Neuronal stem cell (in vitro differentiated cells): Measurements from ENCODE around the gene XXYLT1.

Experiments
- DNase-seq: peaks from one replicate; pipeline ENCODE4 v3.0.0-alpha.2; 2013; ENCODE audit warnings: low spot score
- H2AFZ ChIP-seq: one replicate; pipeline ENCODE4 v1.6.1; 2013; ENCODE audit warnings: mild to moderate bottlenecking, low read length, inconsistent platforms
- H2AK5ac ChIP-seq: 2 replicates; pipeline ENCODE4 v1.6.1; 2013; ENCODE audit warnings: low read depth, mild to moderate bottlenecking, inconsistent platforms, low read length, moderate library complexity, mixed read lengths
- H2BK120ac ChIP-seq: 2 replicates; pipeline ENCODE4 v1.6.1; 2013; ENCODE audit warnings: low read depth, mild to moderate bottlenecking, inconsistent platforms, low read length, moderate library complexity, mixed read lengths
- H2BK12ac ChIP-seq: one replicate; pipeline ENCODE4 v1.6.1; 2013; ENCODE audit warnings: low read length, inconsistent platforms
- H2BK15ac ChIP-seq: 2 replicates; pipeline ENCODE4 v1.6.1; 2013; ENCODE audit warnings: mild to moderate bottlenecking, low read length, inconsistent platforms, mixed read lengths
- H2BK5ac ChIP-seq: one replicate; pipeline ENCODE4 v1.6.1; 2013; ENCODE audit warnings: inconsistent platforms, mild to moderate bottlenecking, low read length, moderate library complexity
- H3K14ac ChIP-seq: one replicate; pipeline ENCODE4 v1.6.1; 2013; ENCODE audit warnings: low read length, inconsistent platforms
- H3K18ac ChIP-seq: 2 replicates; pipeline ENCODE4 v1.6.1; 2013; ENCODE audit warnings: low read length, inconsistent platforms
- H3K23ac ChIP-seq: 2 replicates; pipeline ENCODE4 v1.6.1; 2013; ENCODE audit warnings: low read depth, mild to moderate bottlenecking, mixed read lengths, low read length, inconsistent platforms; ENCODE audit not compliant: poor library complexity
- H3K27ac ChIP-seq: replicated peaks from 3 replicates; pipeline ENCODE4 v1.5.1; 2013; ENCODE audit warnings: low read length, inconsistent platforms
- H3K27me3 ChIP-seq, 3 experiments: 2 replicates each; pipeline ENCODE4 v1.6.1; 2013; ENCODE audit warnings: low read length in 3 of 3, mild to moderate bottlenecking in 2 of 3, inconsistent platforms in 1 of 3, low read depth in 1 of 3, mixed read lengths in 1 of 3, moderate library complexity in 1 of 3; ENCODE audit not compliant: control insufficient read depth in 3 of 3, insufficient read depth in 3 of 3
- H3K36me3 ChIP-seq, 2 donors: replicated peaks in 1 of 2; 2 replicates each; pipeline ENCODE4 v1.6.1; 2013; ENCODE audit warnings: low read length in 2 of 2; ENCODE audit not compliant: control insufficient read depth in 2 of 2, insufficient read depth in 2 of 2
- H3K4ac ChIP-seq: 2 replicates; pipeline ENCODE4 v1.6.1; 2013; ENCODE audit warnings: inconsistent platforms, mild to moderate bottlenecking, low read length, moderate library complexity
- H3K4me1 ChIP-seq, 2 donors: 1 replicate in 1 of 2; 2 replicates in 1 of 2; pipeline ENCODE4 v1.6.1; 2013; ENCODE audit warnings: low read length in 2 of 2, low read depth in 1 of 2; ENCODE audit not compliant: control insufficient read depth in 2 of 2, insufficient read depth in 1 of 2
- H3K4me2 ChIP-seq: one replicate; pipeline ENCODE4 v1.6.1; 2013; ENCODE audit warnings: mild to moderate bottlenecking, low read length, inconsistent platforms; ENCODE audit not compliant: insufficient read depth, poor library complexity, severe bottlenecking
- H3K4me3 ChIP-seq, 2 donors: 2 replicates each; pipeline ENCODE4 v1.5.1; 2013; ENCODE audit warnings: low read length in 2 of 2, mild to moderate bottlenecking in 2 of 2, inconsistent platforms in 1 of 2, moderate library complexity in 1 of 2
- H3K79me1 ChIP-seq: one replicate; pipeline ENCODE4 v1.6.1; 2013; ENCODE audit warnings: low read depth, mild to moderate bottlenecking, inconsistent platforms, low read length, moderate library complexity
- H3K9ac ChIP-seq: one replicate; pipeline ENCODE4 v1.6.1; 2013; ENCODE audit warnings: mild to moderate bottlenecking, low read depth, low read length, inconsistent platforms; ENCODE audit not compliant: poor library complexity
- H3K9me3 ChIP-seq, 2 donors: replicated peaks in 1 of 2; 2 replicates each; pipeline versions ENCODE3 to v1.6.1; 2013; ENCODE audit warnings: low read length in 2 of 2, mild to moderate bottlenecking in 2 of 2, inconsistent platforms in 1 of 2, low read depth in 1 of 2, mixed read lengths in 1 of 2, moderate library complexity in 1 of 2; ENCODE audit not compliant: control insufficient read depth in 2 of 2, insufficient read depth in 1 of 2
- H4K8ac ChIP-seq: one replicate; pipeline ENCODE4 v1.6.1; 2013; ENCODE audit warnings: low read depth, mild to moderate bottlenecking, inconsistent platforms, low read length, moderate library complexity
- H4K91ac ChIP-seq: one replicate; pipeline ENCODE4 v1.6.1; 2013; ENCODE audit warnings: low read length, low read depth, mild to moderate bottlenecking, inconsistent platforms; ENCODE audit not compliant: poor library complexity
- WGBS, 2 donors: extraction: QIAGEN DNeasy Blood & Tissue Kit; methylation state at CpG; one replicate each; pipeline ENCODE4 v1.1.7; 2013; ENCODE audit warnings: missing lambda C conversion rate in 2 of 2, mixed read lengths in 1 of 2; ENCODE audit not compliant: insufficient read length in 2 of 2, insufficient replicate concordance in 1 of 2; ENCODE audit errors: extremely low coverage in 2 of 2; 5-methylcytosine and 5-hydroxymethylcytosine counted together

Gene XXYLT1

GRCh38 chr3:195284842-195285241 lies 13.9 kb upstream of the XXYLT1 start:
- H3K18ac ChIP-seq = no peak overlapping the region
- H2AK5ac ChIP-seq = no peak overlapping the region
- WGBS, 2 donors = no CpG with 5 or more reads among the region's 3 CpGs
- no peak overlapping the region for H3K23ac ChIP-seq
- no peak overlapping the region for H3K4me3 ChIP-seq
- no peak overlapping the region for H2BK120ac ChIP-seq
- H3K9me3 ChIP-seq = no peaks in the 10 kb centered on the region
- no peak overlapping the region for H3K27ac ChIP-seq
- no peaks in the 10 kb centered on the region for H3K4me1 ChIP-seq
- no peaks in the 10 kb centered on the region for H3K27me3 ChIP-seq
- H2BK15ac ChIP-seq = no peak overlapping the region
- no peak overlapping the region for H2AFZ ChIP-seq
- H3K79me1 ChIP-seq = peaks cover 2% of the 10 kb centered on the region
- no peak overlapping the region for H3K9ac ChIP-seq
- H2BK5ac ChIP-seq = no peak overlapping the region
- H3K4me2 ChIP-seq = no peak overlapping the region
- no peak overlapping the region for H3K4ac ChIP-seq
- no peak overlapping the region for H2BK12ac ChIP-seq
- H3K14ac ChIP-seq = no peak overlapping the region
- no peak overlapping the region for H4K8ac ChIP-seq
- no peak overlapping the region for H4K91ac ChIP-seq
- no peak for DNase-seq
- H3K36me3 ChIP-seq = peaks cover 7 to 60% of the 10 kb centered on the region in 2 donors

- Histone ChIP-seq H2AFZ (no peak overlapping the region), H3K36me3 (peaks cover 7 to 51% of the 10 kb centered on the region in 2 donors), H3K9me3 (no peaks in the 10 kb centered on the region), H3K4me1 (no peaks in the 10 kb centered on the region), H3K79me1 (no peaks in the 10 kb centered on the region), H4K91ac (no peak overlapping the region), H3K27me3 (no peaks in the 10 kb centered on the region), H3K4ac (no peak overlapping the region), H2AK5ac (no peak overlapping the region), H2BK12ac (no peak overlapping the region), H2BK120ac (no peak overlapping the region), H3K18ac (no peak overlapping the region), H2BK15ac (no peak overlapping the region), H2BK5ac (no peak overlapping the region), H3K4me3 (no peak overlapping the region), H3K27ac (no peak overlapping the region), H3K9ac (no peak overlapping the region), H3K14ac (no peak overlapping the region), H3K23ac (no peak overlapping the region), H4K8ac (no peak overlapping the region), H3K4me2 (no peak overlapping the region)
- no CpG with 5 or more reads among the region's 8 CpGs for WGBS, 2 donors
- DNase-seq = no peak
Measured at GRCh38 chr3:195282961-195283360, 12.0 kb upstream of the XXYLT1 start.

DNA sequence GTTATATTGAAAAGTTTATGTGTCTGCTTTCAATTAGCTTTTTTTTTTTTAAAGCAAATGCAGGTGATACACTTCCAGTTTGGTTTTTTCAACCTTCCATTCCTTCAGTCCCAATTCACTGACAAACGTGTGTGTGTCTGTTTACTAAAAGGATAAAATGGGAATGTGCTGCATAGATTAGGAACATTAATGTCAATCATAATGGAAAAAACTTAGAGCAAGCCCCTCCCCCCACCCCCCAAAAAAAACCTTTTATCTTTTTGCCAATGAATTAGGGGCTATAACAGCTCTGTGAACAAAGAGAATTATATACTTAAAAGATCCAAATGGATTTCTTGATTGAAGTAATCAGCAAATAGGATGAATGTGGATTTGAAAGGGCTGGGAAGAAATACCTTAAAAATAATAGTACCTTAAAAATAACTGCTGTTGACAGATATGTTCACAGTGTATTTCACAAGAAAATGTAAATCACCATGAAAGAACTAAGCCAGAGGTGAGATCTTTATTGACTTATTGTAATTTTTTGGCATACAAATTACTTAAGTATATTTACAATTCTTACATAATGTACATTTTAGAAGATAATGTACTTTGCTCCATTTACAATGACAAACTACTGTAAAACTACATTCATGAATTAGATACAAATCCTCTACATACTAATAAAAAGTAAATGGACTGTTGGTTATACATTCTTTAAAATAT lies 3.5 kb upstream of the XXYLT1 start:
- Histone ChIP-seq H3K79me1 (peaks cover 3% of the 10 kb centered on the region), H4K8ac (no peak overlapping the region), H3K36me3 (peaks cover 2 to 8% of the 10 kb centered on the region in 2 donors), H2BK15ac (no peak overlapping the region), H3K4me1 (peaks cover 4 to 6% of the 10 kb centered on the region in 2 donors), H3K4ac (no peak overlapping the region), H3K27ac (no peak overlapping the region), H3K23ac (no peak overlapping the region), H3K14ac (no peak overlapping the region), H3K18ac (no peak overlapping the region), H2BK12ac (no peak overlapping the region), H3K27me3 (no peaks in the 10 kb centered on the region), H2BK120ac (no peak overlapping the region), H3K9ac (no peak overlapping the region), H3K4me3 (no peak overlapping the region), H2AFZ (no peak overlapping the region), H4K91ac (no peak overlapping the region), H2AK5ac (no peak overlapping the region), H3K9me3 (no peaks in the 10 kb centered on the region), H2BK5ac (no peak overlapping the region), H3K4me2 (no peak overlapping the region)
- no CpG with 5 or more reads among the region's 1 CpG for WGBS, 2 donors
- DNase-seq = no peak

- H3K27ac ChIP-seq = peak overlapping the region; percentile 87
- no peaks in the 10 kb centered on the region for H3K27me3 ChIP-seq
- no peak overlapping the region for H2BK12ac ChIP-seq
- peak overlapping the region; percentile 89 for H2BK5ac ChIP-seq
- peak overlapping the region; percentile 94 for H2AFZ ChIP-seq
- peaks cover 9% of the 10 kb centered on the region for H3K79me1 ChIP-seq
- no peak overlapping the region for H4K8ac ChIP-seq
- H3K9ac ChIP-seq = peak overlapping the region; percentile 64
- H2BK120ac ChIP-seq = no peak overlapping the region
- no peak overlapping the region for H4K91ac ChIP-seq
- no peaks in the 10 kb centered on the region for H3K9me3 ChIP-seq
- peak; percentile 91 for DNase-seq
- H2BK15ac ChIP-seq = no peak overlapping the region
- no peak overlapping the region for H3K14ac ChIP-seq
- H3K4me3 ChIP-seq = peak overlapping the region; percentile 82 to 91
- H3K36me3 ChIP-seq = peaks cover 0 to 17% of the 10 kb centered on the region in 2 donors
- no CpG with 5 or more reads among the region's 30 CpGs for WGBS, 2 donors
- peak overlapping the region; percentile 99 for H3K23ac ChIP-seq
- peaks cover 7% of the 10 kb centered on the region in 2 donors for H3K4me1 ChIP-seq
- H3K18ac ChIP-seq = peak overlapping the region; percentile 91
- peak overlapping the region; percentile 78 for H3K4me2 ChIP-seq
- H2AK5ac ChIP-seq = no peak overlapping the region
- H3K4ac ChIP-seq = no peak overlapping the region
Measured at GRCh38 chr3:195271410-195272243, 668 bp upstream of the XXYLT1 start.
